ENCODE results near the gene MYO1F. TPM values are rescaled to one million over a fixed set of nuclear protein-coding genes. Genes with fewer than 3 reads are reported as not detected.

The MYO1F gene
- total and polyA plus RNA-seq, 2 experiments from 2014 or later: 0.54 to 1.6 TPM

DNA sequence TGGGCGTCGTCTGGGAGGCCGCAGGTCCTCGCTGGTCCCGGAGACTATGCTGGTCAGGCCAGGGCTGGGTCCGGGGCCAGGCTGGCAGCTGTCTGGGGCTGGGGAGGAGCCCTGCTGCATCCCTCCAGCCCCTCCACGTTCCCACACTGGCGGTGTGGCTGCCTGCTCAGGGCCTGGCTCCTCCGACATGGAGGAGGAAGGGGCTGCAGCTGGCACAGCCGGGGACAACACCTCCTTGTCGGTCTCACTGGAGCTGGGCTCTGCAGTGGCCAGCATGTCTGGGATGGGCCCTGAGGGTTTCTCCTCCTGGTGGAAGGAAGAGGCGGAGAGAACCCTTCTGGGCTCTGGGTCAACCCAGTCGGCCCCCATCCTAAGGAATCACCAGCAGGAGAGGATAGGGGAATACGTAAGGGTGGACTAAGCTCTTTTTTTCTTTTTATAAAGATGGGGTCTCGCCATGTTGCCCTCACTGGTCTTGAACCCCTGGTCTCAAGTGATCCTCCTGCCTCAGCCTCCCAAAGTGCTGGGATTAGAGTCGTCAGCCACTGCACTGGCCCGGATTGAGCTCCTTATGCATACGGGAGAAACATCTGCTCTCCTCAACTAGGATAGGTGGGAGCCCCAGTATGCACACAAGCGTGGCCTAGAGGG lies 64.1 kb downstream of the MYO1F start:
- Histone ChIP-seq H3K9ac (peak overlapping the region; percentile 92), H4K20me1 (ENCODE audit: insufficient read depth) (no peaks in the 10 kb centered on the region), H3K4me1 (ENCODE audit: insufficient read depth) (peaks cover 18% of the 10 kb centered on the region), H3K27me3 (replicated peaks; ENCODE audit: insufficient read depth) (no peaks in the 10 kb centered on the region), H3K4me2 (ENCODE audit: unreplicated experiment) (peak overlapping the region; percentile 64), H3K9me2 (ENCODE audit: insufficient read depth) (no peaks in the 10 kb centered on the region), H3K4me3 (peak overlapping the region; percentile 79), H3K79me2 (ENCODE audit: insufficient read depth) (no peaks in the 10 kb centered on the region), H3K27ac (peak overlapping the region; percentile 90), H3K9me3 (ENCODE audit: low read depth) (no peaks in the 10 kb centered on the region), H2AFZ (peak overlapping the region; percentile 92), H3K36me3 (ENCODE audit: low read depth) (no peaks in the 10 kb centered on the region), H3F3A (ENCODE audit: insufficient read depth) (peaks cover 16% of the 10 kb centered on the region)
- 52 to 57% methylated on average over 19 of the region's 19 CpGs for WGBS, 2 experiments (ENCODE audit: low coverage in 1 of 2, low lambda C conversion rate in 2 of 2, missing lambda C conversion rate in 2 of 2)
- DNase-seq: peak; percentile 30
- TF ChIP-seq EZH2 (IDR thresholded peaks at IDR 0.05; ENCODE audit: insufficient read depth, poor library complexity, severe bottlenecking): no peak
- TF ChIP-seq EZH2phosphoT487 (IDR thresholded peaks at IDR 0.05; ENCODE audit: insufficient read depth, low read depth): no peak
- in situ Hi-C loops (cut with MboI): no loop called here

DNA sequence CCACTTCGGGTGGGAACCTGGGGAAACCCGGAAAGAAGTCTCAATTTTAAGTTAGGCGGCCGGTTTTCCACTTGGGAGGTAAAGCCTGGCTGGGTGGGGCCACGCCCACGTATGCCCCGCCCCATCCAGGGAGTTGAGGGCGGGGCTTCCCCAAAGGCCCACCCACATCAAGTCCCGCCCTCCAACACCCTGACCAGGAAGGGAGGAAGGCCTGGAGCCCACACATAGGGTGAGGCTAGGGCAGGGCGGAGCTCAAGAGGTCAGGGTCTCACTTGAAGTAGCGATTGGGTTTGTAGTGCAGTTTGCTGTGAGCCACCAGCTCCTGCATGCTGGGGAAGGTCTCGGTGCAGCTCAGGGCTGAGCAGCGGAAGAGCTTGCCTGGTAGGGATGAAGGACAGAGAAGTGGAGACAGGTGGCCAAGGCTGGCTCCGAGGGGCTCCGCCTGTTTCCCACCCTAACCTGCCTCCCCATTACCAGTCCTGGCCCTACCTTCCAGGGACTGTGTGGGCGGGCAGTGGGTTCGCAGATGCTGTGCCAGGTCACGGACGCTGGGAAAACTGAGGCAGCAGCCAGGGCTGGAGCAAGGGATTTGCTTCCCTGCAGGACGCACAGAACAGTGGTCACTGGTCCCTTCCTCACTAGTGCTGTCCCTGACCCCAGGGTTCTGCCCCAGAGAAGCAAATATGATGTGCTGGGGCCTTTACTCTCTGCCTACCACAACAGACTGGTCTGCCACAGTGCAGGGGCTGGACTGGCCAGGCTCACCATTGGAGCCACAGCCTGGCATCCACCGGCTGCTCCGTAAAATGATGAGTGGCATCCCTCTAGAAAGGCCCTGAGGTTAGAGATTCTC lies 64.9 kb downstream of the MYO1F start:
- Histone ChIP-seq H3K9me2 (ENCODE audit: insufficient read depth) (no peaks in the 10 kb centered on the region), H3K36me3 (ENCODE audit: low read depth) (no peaks in the 10 kb centered on the region), H4K20me1 (ENCODE audit: insufficient read depth) (no peaks in the 10 kb centered on the region), H3K9me3 (ENCODE audit: low read depth) (no peaks in the 10 kb centered on the region), H3F3A (ENCODE audit: insufficient read depth) (peaks cover 7% of the 10 kb centered on the region), H3K4me3 (peak overlapping the region; percentile 79; the same call in 1 of the 2 replicates), H2AFZ (no peak overlapping the region), H3K4me1 (ENCODE audit: insufficient read depth) (peaks cover 12% of the 10 kb centered on the region), H3K9ac (no peak overlapping the region), H3K79me2 (ENCODE audit: insufficient read depth) (no peaks in the 10 kb centered on the region), H3K27me3 (replicated peaks; ENCODE audit: insufficient read depth) (no peaks in the 10 kb centered on the region), H3K4me2 (ENCODE audit: unreplicated experiment) (peak overlapping the region; percentile 64), H3K27ac (peak overlapping the region; percentile 90; the same call in 1 of the 2 replicates)
- in situ Hi-C loops (cut with MboI): no loop called here
- peak; percentile 50 for DNase-seq
- WGBS, 2 experiments (ENCODE audit: low coverage in 1 of 2, low lambda C conversion rate in 2 of 2, missing lambda C conversion rate in 2 of 2): 78 to 85% methylated on average over 18 to 22 of the region's 22 CpGs
- TF ChIP-seq EZH2phosphoT487 (IDR thresholded peaks at IDR 0.05; ENCODE audit: insufficient read depth, low read depth): no peak
- no peak for TF ChIP-seq EZH2 (IDR thresholded peaks at IDR 0.05; ENCODE audit: insufficient read depth, poor library complexity, severe bottlenecking)

DNA sequence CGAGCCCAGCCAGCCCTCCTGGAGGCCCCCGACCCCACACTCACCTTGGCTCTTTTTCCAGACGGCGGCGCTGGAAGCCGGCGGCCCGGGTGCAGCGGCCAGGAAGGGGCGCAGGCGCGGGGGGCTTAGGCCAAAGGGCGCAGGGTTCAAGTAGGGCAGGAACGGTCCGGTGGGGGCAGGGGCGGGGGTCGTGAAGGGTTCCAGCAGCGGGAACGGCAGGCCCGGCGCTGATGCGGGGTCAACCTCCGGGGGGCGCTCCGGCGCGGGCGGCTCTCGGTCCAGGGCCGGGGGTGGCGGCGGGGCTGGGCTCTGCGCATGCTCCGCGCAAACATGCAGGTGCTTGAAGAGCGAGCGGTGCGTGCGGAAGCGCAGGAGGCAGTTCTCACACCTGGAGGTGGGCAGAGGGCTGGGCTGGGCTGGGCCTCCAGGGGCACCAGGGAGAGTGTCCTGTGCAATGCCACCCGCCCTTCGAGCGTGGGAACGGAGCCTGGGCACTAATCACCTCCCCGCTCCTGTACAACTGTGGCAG lies 65.6 kb downstream of the MYO1F start:
- in situ Hi-C loops (cut with MboI): no loop called here
- H3K36me3 ChIP-seq (ENCODE audit: low read depth): no peaks in the 10 kb centered on the region
- 70 to 95% methylated on average over 11 to 44 of the region's 45 CpGs for WGBS, 2 experiments (ENCODE audit: low coverage in 1 of 2, low lambda C conversion rate in 2 of 2, missing lambda C conversion rate in 2 of 2)
- no peaks in the 10 kb centered on the region for H3K27me3 ChIP-seq (replicated peaks; ENCODE audit: insufficient read depth)
- no peaks in the 10 kb centered on the region for H3K9me2 ChIP-seq (ENCODE audit: insufficient read depth)
- peaks cover 7% of the 10 kb centered on the region for H3F3A ChIP-seq (ENCODE audit: insufficient read depth)
- no peaks in the 10 kb centered on the region for H3K79me2 ChIP-seq (ENCODE audit: insufficient read depth)
- H4K20me1 ChIP-seq (ENCODE audit: insufficient read depth): no peaks in the 10 kb centered on the region
- H3K9ac ChIP-seq: no peak overlapping the region
- DNase-seq: no peak
- H3K27ac ChIP-seq: no peak overlapping the region
- no peak overlapping the region for H3K4me2 ChIP-seq (ENCODE audit: unreplicated experiment)
- TF ChIP-seq EZH2phosphoT487 (IDR thresholded peaks at IDR 0.05; ENCODE audit: insufficient read depth, low read depth) (no peak), EZH2 (IDR thresholded peaks at IDR 0.05; ENCODE audit: insufficient read depth, poor library complexity, severe bottlenecking) (no peak)
- H3K9me3 ChIP-seq (ENCODE audit: low read depth): no peaks in the 10 kb centered on the region
- H3K4me1 ChIP-seq (ENCODE audit: insufficient read depth): peaks cover 12% of the 10 kb centered on the region
- H3K4me3 ChIP-seq: no peak overlapping the region
- H2AFZ ChIP-seq: no peak overlapping the region

DNA sequence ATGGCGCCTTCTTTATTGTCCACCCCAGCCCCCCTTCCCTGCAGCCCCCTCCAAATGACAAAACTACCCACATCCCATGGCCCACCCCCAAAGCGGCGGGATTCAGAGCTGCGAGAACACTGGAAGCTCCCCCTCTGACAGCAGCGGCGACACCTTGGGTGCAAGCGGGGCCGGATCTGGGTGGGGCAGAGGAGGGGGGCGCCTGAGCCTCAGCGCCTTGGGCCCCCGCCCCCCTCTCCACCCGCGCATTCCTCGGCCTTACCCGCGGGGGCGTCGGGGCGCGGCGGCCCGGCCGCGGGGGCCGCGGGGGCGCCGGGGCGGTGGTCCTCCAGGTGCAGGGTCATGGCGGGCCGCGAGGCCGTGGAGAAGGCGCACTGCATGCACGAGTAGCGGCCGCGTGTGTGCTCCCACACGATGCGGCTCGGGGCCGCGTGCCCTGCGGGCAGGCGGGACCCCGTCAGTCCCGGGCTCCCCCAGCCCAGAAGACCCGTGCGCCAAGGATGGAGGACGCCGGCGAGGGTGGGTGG lies 66.6 kb downstream of the MYO1F start:
- H3K9ac ChIP-seq: no peak overlapping the region
- no peak for DNase-seq
- H4K20me1 ChIP-seq (ENCODE audit: insufficient read depth): no peaks in the 10 kb centered on the region
- H3K4me2 ChIP-seq (ENCODE audit: unreplicated experiment): no peak overlapping the region
- TF ChIP-seq EZH2phosphoT487 (IDR thresholded peaks at IDR 0.05; ENCODE audit: insufficient read depth, low read depth): no peak
- no peak for TF ChIP-seq EZH2 (IDR thresholded peaks at IDR 0.05; ENCODE audit: insufficient read depth, poor library complexity, severe bottlenecking)
- H3K9me3 ChIP-seq (ENCODE audit: low read depth): no peaks in the 10 kb centered on the region
- no peaks in the 10 kb centered on the region for H3K27me3 ChIP-seq (replicated peaks; ENCODE audit: insufficient read depth)
- no peaks in the 10 kb centered on the region for H3K36me3 ChIP-seq (ENCODE audit: low read depth)
- H3K4me1 ChIP-seq (ENCODE audit: insufficient read depth): peaks cover 12% of the 10 kb centered on the region
- no peak overlapping the region for H3K4me3 ChIP-seq
- no peak overlapping the region for H3K27ac ChIP-seq
- WGBS, 2 experiments (ENCODE audit: low coverage in 1 of 2, low lambda C conversion rate in 2 of 2, missing lambda C conversion rate in 2 of 2): 85 to 90% methylated on average over 9 to 52 of the region's 52 CpGs
- H2AFZ ChIP-seq: no peak overlapping the region
- H3F3A ChIP-seq (ENCODE audit: insufficient read depth): peaks cover 7% of the 10 kb centered on the region
- no peaks in the 10 kb centered on the region for H3K79me2 ChIP-seq (ENCODE audit: insufficient read depth)
- in situ Hi-C loops (cut with MboI): no loop called here
- no peaks in the 10 kb centered on the region for H3K9me2 ChIP-seq (ENCODE audit: insufficient read depth)
